UCSD-AML1 (cell line): ENCODE data around the gene RRAGD.

Experiments used
- DNase-seq: peaks from one replicate; lab custom pipeline; 2025; ENCODE audit not compliant: unreplicated experiment; lab: John Stamatoyannopoulos, UW

The RRAGD gene

DNA sequence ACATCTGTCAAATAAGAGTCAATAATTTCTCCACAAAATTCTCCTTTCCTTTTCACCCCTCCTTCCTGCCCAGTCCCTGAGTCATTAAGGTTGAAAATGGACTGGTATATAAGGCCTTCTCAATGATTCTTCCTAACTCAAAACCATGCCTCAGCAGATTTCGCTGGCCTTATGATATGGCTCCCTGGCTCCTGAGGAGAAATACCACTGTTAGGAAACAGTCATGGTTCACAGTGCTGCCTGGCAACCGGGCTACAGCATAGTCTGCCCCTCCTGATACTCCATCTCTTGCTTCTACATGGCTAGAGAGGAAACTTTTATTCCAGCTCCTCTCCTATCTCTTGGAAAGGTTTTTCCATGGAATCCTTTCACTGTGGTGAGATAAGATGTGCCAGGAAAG lies 64.2 kb downstream of the RRAGD start:
- no peak for DNase-seq

DNA sequence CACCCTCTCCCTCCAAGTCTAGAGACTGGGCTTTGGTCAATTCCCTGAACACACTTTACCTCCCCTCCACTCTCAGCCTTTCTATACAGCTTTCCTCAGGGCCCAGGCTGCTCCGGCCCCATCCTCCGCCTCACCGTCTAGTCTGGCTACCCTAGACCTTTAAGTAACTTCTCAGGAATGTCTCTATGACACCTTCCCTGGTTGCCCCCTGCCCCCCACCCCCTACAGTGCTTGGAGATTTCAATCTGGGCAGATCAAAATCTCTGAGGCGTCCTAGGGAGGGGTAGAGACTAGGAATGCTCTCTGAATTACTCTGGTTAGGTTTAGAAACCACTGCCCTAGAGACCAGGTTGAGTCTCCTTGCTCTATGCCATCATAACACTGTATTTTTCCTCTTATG lies 65.6 kb downstream of the RRAGD start:
- no peak for DNase-seq

DNA sequence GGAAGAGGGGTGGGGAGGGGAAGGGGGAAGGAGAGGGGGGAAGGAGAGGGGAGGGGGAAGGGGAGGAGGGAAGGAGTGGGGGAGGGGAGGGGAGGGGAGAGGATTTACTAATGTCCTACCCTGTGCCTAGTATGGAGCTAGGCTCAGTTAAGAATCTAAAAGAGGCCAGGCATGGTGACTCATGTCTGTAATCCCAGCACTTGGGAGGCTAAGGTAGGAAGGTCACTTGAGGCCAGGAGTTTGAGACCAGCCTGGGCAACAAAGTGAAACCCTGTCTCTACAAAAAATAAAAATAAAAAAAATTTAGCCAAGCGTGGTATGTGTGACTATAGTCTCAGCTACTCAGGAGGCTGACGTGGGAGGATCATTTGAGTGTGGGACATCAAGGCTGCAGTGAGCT lies 72.5 kb downstream of the RRAGD start:
- no peak for DNase-seq

DNA sequence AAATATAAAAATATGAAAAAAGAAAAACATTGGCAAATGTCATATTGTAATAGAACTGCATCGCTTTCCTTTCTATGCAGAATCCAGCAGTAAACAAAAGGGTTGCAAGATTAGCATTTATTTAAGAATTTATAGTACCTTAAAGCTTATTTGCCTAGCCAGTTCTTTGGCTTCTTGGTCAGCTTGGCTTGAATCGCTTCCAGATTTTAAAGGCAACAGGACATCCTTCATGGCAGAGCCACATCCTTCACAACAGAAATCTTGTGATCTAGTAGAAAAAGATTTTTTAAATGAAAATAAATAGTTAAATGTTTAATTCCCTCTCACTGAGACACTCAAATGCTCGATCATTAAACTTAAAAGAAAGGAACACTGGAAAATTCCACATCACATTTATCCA lies 76.9 kb downstream of the RRAGD start:
- no peak for DNase-seq

DNA sequence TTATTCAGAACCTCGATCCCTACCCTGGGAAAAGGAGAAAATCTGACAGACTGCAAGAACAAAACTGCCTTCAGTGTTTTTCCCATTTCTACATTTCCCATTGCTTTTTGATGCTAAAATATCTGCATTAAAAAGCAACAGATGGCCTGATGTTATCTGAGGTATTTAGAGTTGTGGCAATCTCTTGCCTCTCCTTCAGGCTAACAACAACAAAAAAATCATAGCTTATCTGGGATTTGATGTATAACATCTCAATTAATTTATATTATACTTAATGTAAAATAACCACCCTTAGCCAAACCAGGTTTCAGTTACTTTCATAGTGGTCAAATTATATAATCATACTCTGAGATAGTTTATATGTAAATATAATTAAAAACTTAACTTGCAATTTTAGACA lies 81.2 kb downstream of the RRAGD start:
- DNase-seq, result no peak

DNA sequence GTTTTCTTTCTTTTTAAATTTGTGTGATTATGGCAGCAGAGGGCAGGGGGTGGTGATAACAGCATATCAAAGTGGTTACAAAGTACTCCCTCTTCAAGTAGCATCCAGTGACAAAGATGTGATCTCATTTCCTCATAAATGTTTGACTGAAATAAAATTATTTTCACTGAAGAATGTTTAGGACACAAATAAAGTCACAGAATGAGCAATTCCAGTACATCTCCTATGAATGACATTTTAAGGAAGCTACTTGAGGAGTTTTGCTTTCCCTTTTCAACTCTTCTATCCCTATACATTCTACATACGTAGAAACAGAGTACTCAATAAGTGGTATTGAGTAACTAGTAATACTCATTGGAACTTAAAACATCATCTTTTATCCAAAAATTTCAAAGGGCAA lies 83.1 kb downstream of the RRAGD start:
- DNase-seq, result no peak

DNA sequence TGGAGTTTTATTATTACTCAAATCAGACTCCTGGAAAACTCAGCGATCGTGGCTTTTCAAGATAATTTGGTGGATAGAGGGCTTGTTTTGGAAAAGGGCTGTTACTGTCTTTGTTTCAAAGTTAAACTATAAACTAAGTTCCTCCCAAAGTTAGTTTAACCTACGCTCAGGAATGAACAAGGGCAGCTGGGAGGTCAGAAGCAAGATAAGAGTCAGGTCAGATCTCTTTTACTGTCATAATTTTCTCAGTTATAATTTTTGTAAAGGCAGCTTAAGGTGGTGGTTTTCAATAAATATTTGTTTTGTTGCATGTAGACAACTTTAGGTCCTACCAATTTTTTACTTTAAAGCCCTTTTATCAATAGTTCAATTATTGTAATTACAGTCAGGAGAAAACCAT lies 87.8 kb downstream of the RRAGD start:
- no peak for DNase-seq

DNA sequence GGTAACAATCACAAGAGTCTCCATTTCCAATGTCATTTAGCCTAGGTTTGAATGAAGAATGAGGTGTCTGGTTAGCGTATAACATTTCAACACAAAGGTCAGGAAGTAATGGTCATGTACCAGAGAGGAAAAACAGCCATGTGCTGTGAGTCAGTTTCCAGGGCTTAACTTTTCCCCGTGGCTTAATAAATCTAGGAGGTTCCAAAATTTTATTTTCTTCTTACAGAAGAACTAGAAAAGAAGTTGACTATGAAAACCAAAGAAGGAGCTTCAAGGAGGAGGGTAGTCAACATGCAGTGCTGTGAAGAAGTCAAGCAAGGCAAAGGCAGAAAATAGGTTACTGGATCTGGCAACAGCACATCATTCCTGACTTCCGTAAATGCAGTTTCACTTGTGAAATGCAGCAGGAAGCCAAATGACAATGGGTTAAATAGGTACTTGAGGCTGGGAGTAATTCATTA lies 88.5 kb downstream of the RRAGD start:
- no peak for DNase-seq

DNA sequence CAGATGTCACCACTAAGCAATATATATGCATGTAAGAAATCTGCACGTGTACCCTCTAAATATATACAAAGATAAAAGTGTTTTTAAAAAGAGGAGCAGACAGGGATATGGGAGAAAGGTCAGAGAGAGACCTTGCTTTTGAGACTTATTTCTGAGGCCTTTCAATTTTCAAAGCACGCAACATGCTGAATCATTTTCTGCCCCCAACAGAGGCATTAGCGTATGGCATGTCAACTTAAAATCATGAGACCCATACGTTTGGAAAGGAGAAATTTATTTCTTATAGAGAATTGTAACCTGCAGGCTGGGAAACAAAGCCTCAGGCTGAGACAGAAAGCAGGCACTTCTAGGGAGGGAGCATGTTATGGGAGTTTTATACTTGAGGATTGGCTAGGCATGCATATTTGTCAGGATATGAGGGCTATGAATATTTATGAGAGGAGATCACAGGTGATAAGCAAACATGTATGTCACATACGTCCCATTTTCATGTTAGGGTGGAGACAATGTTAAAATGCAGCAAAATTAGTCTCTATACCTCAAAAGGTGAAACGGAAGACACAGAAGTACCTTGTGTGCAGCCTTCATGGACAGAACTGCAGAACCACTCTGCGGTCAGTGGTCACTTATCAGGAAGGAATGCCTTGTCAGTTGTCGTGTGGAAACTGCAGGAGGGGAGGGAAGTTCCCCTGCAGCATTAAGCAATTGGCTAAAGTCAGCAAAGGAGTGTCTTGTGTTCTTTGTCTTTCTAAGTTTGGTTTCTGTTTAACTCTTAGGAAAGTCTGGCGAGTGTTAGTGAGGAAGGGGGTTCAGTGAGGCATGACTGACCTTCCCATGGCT lies 90.7 kb downstream of the RRAGD start:
- no peak for DNase-seq

DNA sequence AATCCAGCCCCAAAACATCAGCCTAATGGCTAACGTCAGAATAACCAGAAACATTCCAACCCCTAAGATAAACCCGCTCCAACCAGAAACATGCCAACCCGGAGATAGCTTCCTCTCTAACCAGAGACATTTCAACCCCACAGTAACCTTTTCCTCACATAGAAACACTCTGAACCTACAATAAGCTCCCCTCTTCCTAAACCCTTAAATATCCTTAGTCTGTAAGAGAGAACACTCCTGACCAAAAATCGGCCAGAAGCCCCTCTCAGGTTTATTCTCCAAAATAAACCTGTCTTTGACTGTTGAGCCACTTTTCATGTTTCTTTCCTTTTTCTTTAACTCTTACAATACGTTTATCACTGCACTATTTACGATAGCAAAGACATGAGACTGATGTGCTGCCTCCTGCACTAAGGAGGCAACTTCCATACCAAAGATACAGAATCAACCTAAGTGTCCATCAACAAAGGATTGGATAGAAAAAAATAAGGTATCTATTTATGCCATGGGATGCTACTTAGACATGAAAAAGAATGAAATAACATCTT lies 92.0 kb downstream of the RRAGD start:
- DNase-seq, result no peak

DNA sequence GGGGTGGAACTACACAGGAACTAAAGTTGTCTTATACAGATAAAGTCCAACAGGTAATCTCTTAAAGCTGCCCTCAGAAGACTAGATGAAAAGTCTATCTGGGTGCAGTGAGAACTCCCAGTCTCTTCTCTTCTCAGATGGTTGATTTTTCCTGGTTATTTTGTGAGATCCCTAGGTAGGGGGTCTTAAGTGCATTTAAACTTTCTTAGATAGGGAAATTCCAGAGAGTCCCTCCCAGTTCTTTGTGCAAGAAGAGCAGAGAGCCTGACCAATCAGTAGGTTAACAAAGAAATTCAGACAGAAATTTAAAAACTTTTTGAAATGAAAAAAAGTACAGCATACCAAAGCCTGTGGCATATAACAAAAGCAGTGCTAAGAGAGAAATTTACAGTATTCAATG lies 95.0 kb downstream of the RRAGD start:
- no peak for DNase-seq

DNA sequence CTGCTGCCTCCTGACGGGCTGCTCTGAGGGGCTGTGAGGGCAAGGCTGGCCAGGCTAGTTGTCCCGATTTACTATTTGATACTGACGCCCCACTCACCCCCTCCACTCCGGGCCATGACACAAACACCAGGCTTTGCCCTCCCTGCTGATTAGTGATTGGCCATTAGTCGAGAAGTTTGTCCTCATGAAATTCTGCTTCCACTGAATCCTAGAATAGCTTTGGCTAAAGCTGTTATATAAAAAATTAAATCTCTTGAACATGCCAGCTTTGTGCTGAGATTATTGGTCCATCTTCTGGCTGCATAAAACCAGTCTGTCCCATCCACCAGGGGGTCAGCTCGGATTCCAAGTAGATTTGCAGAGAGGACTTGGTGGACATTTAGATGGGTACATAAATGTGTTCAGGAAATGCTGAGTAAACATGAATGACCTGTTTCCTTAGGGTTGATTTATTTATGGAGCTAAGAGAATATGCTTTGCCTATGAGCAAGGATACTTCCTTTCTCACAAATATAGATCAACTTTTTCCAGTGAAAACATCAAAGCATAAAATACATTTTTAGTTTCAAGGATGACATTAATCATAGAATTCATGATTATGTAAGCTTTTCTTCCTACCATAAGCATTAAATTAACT lies 96.7 kb downstream of the RRAGD start, which contains the start of gene GABRR2:
Gene GABRR2, minus strand, starts transcription at position 51 of the 637 bp plus-strand sequence. CDS start 134 bp downstream, outside the sequence.
- no peak for DNase-seq

DNA sequence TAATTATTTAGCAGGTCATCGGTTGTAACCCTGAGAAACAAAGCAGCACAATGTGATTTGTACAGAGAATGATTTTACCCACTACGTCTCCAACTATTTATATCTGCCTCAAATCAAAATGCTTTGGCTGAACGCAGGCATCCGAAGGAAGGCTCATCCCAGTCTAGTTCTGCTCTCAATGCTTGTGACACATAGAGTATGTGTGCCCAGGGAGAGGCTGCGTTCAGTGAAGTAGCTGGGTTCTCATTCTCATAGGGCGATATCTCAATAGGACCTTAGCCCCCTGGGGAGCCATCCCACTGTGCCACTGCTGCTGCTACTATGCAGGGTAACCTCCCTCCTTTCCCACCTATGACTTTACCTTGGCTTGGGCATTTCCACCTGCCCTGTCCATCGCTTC lies 97.4 kb downstream of the RRAGD start:
- no peak for DNase-seq
